Right renal cortex interstitium (tissue), 3 donors: ENCODE measurements around the gene DUOX1. TPM values are rescaled to one million over a fixed set of nuclear protein-coding genes. Genes with fewer than 3 reads are reported as not detected.

Experiments
- DNase-seq, 3 donors: peaks; one replicate each; pipeline ENCODE4 v3.0.0-alpha.2; 2013; ENCODE audit warnings: low read depth in 3 of 3, low spot score in 2 of 3
- polyA plus RNA-seq, 3 donors: library from polyadenylated mRNA; unstranded; fragments of 120-200 nt; gene quantifications; one replicate each; pipeline ENCODE4 v1.2.1, GENCODE V29; 2013; ENCODE audit not compliant: insufficient read length in 3 of 3

The DUOX1 gene
- polyA plus RNA-seq, 3 donors, result 1.7 to 3.1 (median 2.3) TPM

DNA sequence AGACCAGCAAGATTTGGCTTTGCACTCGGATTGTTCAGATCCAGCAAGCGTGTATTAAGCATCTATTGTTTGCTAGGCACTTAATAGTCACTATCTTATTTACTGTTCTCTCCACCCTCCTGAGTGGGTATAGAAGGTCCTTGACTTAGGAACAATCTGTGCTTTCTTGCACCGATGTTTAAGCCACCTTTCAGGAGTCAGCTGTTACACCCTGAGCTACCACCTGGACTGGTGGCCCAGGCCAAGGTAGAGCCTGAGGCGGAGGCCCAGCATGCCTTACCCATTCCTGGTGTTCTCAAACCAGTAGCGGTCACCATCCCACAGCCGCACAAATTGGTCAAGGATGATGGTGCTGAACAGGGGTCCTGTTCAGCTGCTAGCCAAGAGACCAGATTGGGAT lies 10.0 kb downstream of the DUOX1 start:
- DNase-seq, result no peak

GRCh38 chr15:45140557-45141250 lies 10.9 kb downstream of the DUOX1 start:
- DNase-seq, result no peak

DNA sequence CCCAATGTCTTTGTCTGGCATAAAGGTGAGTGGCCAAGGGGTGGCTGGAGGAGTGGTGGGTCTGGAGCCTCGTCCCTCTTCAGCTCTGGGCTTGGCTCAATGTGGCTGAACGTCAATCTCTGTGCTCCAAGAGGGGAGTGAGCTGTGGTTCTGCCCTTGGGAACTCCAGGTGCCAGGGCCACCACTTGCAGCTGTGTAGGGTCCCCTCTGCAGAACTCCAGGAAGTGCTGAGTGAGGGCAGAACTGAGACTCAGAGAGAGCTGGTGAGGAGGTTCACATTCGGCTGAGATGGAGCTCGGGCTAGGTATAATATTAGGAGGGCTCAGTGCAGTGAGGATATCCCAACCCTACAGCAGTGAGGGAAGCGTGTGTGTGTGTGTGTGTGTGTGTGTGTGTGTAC lies 11.6 kb downstream of the DUOX1 start:
- DNase-seq, result no peak

- no peak for DNase-seq
Measured at GRCh38 chr15:45143056-45143455, 13.3 kb downstream of the DUOX1 start.

- no peak for DNase-seq
Measured at GRCh38 chr15:45143946-45144345, 14.2 kb downstream of the DUOX1 start.

- no peak for DNase-seq
Measured at GRCh38 chr15:45144775-45145174, 15.0 kb downstream of the DUOX1 start.

DNA sequence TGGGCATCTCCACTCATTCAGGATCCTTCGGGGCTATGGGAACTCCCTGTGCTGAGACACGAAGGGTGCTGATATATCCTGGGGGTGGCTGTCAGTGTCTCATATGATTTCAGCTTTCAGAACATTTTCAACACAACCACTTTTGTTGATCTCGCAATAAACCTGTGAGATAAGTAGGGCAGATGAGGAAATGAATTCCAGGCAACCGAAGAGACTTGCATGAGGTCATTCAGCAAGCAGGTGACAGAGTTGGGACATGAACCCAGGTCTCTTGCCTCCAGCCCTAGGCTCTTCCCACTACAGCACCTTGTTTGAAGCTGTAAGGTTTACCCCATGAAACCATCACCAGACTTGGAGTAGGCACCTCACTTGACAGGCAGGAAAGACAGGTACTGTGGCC lies 16.6 kb downstream of the DUOX1 start:
- DNase-seq, result no peak

GRCh38 chr15:45147606-45148005 lies 17.8 kb downstream of the DUOX1 start:
- no peak for DNase-seq

- DNase-seq, result no peak
Measured at GRCh38 chr15:45148076-45149059, 18.6 kb downstream of the DUOX1 start.

- no peak for DNase-seq
Measured at GRCh38 chr15:45149060-45149459, 19.3 kb downstream of the DUOX1 start.

- DNase-seq, result no peak
Measured at GRCh38 chr15:45150481-45150880, 20.7 kb downstream of the DUOX1 start.

GRCh38 chr15:45150997-45151396 lies 21.2 kb downstream of the DUOX1 start:
- DNase-seq, result no peak

DNA sequence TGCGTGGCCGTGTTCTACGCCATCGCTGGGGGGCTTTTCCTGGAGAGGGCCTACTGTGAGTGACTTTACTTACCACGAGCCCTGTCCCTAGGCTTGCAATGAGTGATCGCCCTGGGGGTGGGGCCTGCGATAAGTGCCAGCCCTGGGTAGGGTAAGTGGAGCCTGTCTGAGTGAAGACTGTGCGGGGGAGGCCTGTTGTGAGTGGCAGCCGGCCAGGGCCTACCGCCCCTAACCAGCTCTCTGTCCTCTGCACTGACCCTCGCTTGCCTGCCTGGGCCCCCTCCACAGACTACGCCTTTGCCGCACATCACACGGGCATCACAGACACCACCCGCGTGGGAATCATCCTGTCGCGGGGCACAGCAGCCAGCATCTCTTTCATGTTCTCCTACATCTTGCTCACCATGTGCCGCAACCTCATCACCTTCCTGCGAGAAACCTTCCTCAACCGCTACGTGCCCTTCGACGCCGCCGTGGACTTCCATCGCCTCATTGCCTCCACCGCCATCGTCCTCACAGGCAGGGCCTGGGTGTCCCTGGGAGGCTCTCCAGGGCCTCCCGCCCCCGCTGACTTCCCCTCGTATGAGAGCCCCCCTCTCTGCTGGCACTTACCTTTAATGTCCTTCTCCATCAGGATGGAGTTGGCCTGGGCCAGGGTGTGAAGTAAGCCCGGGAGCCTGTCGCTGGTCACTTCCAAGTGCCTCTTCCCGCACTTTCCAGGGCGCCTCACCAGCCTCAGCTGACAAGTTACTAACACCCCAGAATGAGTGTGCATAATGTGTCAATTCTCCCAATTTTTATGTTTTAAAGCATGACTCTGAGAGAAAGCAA lies 22.4 kb downstream of the DUOX1 start:
- no peak for DNase-seq

DNA sequence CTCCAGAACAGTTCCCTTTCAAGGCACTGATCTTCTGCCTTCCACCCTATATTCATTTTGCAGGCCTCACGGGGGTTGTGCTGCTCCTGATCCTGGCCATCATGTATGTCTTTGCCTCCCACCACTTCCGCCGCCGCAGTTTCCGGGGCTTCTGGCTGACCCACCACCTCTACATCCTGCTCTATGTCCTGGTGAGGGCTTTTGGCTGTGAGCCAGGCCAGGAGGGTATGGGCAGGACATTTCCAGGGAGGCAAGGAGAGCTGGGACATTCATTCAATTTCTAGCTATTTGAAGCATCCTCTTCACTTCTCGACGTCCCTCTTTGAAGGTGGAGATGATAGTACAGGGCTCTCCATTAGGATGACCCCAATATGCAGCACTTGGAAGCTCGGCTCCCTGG lies 25.9 kb downstream of the DUOX1 start:
- no peak for DNase-seq

GRCh38 chr15:45156744-45157455 lies 27.1 kb downstream of the DUOX1 start:
- DNase-seq, result no peak

DNA sequence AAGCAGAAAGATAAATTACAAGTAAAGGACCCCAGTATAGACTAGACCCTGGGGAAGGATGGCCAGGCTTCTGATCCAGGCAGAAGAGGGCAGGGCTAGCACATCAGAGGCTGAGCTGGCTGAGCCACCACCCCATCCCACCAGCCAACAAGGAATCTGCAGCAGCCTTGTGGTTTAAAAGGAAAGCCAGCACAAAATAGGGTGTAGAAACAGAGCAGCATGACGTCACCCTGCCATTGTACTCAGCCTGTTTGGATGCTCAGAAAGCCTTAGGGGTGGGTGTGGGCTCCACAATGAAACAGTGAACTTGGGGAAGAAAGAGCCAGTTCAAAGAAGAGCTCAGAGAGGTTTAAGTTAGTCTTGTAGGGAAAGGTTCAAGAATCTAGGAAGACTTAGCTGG lies 28.2 kb downstream of the DUOX1 start:
- no peak for DNase-seq

- DNase-seq, result no peak
Measured at GRCh38 chr15:45161666-45162065, 31.9 kb downstream of the DUOX1 start.

DNA sequence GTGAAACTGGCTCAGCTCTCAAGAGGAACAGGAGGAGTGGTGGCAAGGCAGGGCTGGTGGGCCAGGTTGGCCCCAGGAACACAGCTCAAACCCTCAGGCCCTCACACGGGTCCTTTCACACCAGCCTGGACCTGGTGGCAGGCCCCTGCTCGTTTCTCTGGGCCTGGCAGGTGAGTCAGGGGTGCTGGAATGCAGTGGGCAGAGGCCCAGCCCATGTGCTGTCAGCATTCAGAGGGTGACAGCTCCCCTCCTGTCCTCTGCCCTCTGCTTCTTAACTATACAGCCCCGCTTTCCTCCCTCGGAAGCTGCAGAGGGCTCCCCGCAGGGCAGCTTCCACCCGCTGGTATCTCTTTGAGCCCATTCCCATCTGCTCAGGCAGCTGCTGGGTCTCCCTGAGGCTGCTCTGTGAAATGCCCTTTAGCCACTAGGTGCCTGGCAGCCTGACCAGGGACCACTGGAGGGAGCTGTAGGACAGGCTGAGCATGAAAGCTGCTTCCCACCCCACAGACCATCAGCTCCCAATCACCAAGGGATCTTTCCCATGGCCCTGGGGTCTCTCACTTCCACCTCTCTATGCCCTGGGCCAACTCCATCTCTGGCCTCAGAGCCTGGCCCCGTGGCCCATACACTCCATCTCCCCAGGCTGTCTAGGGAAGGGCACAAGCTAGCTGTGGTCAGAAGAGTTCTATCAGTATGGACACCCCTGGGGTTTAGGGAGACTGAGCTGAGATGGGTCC lies 33.1 kb downstream of the DUOX1 start:
- peak; percentile 57 to 64 (median 58) for DNase-seq

GRCh38 chr15:45163508-45163856 lies 33.7 kb downstream of the DUOX1 start:
- DNase-seq, result no peak

GRCh38 chr15:45164914-45165313 lies 35.1 kb downstream of the DUOX1 start:
- DNase-seq, result no peak
